Immature natural killer cell (primary cell): Measurements from ENCODE around the gene LHFPL2. TPM values are rescaled to one million over a fixed set of nuclear protein-coding genes. Genes with fewer than 3 reads are reported as not detected.

ENCODE experiments used
- DNase-seq, 3 donors: peaks; one replicate each; pipeline ENCODE4 v3.0.0; 2022; ENCODE audit warnings: mixed read lengths in 1 of 3
- H3K27ac Mint-ChIP-seq, 6 donors: one replicate each; pipeline ENCODE4 v1.8.0; 2020; ENCODE audit warnings: mixed read lengths in 6 of 6, mild to moderate bottlenecking in 5 of 6, inconsistent platforms in 4 of 6, moderate library complexity in 3 of 6
- H3K27me3 Mint-ChIP-seq, 3 donors: one replicate each; pipeline ENCODE4 v1.8.0; 2020 to 2021; ENCODE audit warnings: low read depth in 3 of 3, mild to moderate bottlenecking in 3 of 3, mixed read lengths in 3 of 3, moderate library complexity in 3 of 3, inconsistent platforms in 1 of 3
- H3K36me3 Mint-ChIP-seq, 3 donors: one replicate each; pipeline ENCODE4 v1.8.0; 2020; ENCODE audit warnings: mixed read lengths in 3 of 3, inconsistent platforms in 2 of 3, mild to moderate bottlenecking in 2 of 3
- H3K4me1 Mint-ChIP-seq, 2 donors: one replicate each; pipeline ENCODE4 v1.8.0; 2020; ENCODE audit warnings: inconsistent platforms in 2 of 2, mild to moderate bottlenecking in 2 of 2, mixed read lengths in 2 of 2, moderate library complexity in 1 of 2
- H3K4me3 Mint-ChIP-seq, 5 donors: one replicate each; pipeline ENCODE4 v1.8.0; 2020; ENCODE audit warnings: mild to moderate bottlenecking in 5 of 5, mixed read lengths in 5 of 5, inconsistent platforms in 3 of 5, moderate library complexity in 3 of 5
- H3K9me3 Mint-ChIP-seq, 6 donors: one replicate each; pipeline ENCODE4 v1.8.0; 2020; ENCODE audit warnings: mild to moderate bottlenecking in 6 of 6, mixed read lengths in 6 of 6, inconsistent platforms in 4 of 6, moderate library complexity in 3 of 6
- polyA plus RNA-seq, 3 donors: library from polyadenylated mRNA; unstranded; fragments of 300-500 nt; fragmentation: Illumina TruSeq; gene quantifications; one replicate each; pipeline ENCODE4 v1.2.3, GENCODE V29; 2021

Gene LHFPL2
- polyA plus RNA-seq, 3 donors from 2014 or later = 0.09 to 0.49 TPM; not detected in 1

- no peak for DNase-seq
- Mint-ChIP-seq H3K36me3 (no peaks in the 10 kb centered on the region), H3K4me3 (no peak overlapping the region), H3K27me3 (peaks cover 8 to 24% (median 16%) of the 10 kb centered on the region in 3 donors), H3K27ac (no peak overlapping the region), H3K4me1 (peaks cover 13 to 19% of the 10 kb centered on the region in 2 donors), H3K9me3 (no peaks in the 10 kb centered on the region)
Observed at GRCh38 chr5:78508186-78508765, 140.3 kb downstream of the LHFPL2 start.

- Mint-ChIP-seq H3K9me3 (no peaks in the 10 kb centered on the region), H3K4me3 (no peak overlapping the region), H3K4me1 (peaks cover 13 to 19% of the 10 kb centered on the region in 2 donors), H3K27me3 (peaks cover 8 to 20% (median 16%) of the 10 kb centered on the region in 3 donors), H3K27ac (no peak overlapping the region), H3K36me3 (no peaks in the 10 kb centered on the region)
- DNase-seq = no peak
Observed at GRCh38 chr5:78507531-78507930, 141.0 kb downstream of the LHFPL2 start.

- H3K4me1 Mint-ChIP-seq = peaks cover 13 to 19% of the 10 kb centered on the region in 2 donors
Observed at GRCh38 chr5:78506261-78507024, 142.1 kb downstream of the LHFPL2 start.

GRCh38 chr5:78505860-78506259 is 142.7 kb downstream of the LHFPL2 start:
- Mint-ChIP-seq H3K36me3 (no peaks in the 10 kb centered on the region), H3K4me3 (no peak overlapping the region), H3K27ac (no peak overlapping the region), H3K27me3 (peaks cover 5 to 17% (median 14%) of the 10 kb centered on the region in 3 donors), H3K4me1 (peaks cover 13 to 19% of the 10 kb centered on the region in 2 donors), H3K9me3 (no peaks in the 10 kb centered on the region)
- no peak for DNase-seq

More at GRCh38 chr5:78506261-78507024, 142.1 kb downstream of the LHFPL2 start:
- Mint-ChIP-seq H3K27ac (no peak overlapping the region), H3K4me3 (no peak overlapping the region), H3K36me3 (no peaks in the 10 kb centered on the region), H3K27me3 (peaks cover 8 to 17% (median 16%) of the 10 kb centered on the region in 3 donors), H3K9me3 (no peaks in the 10 kb centered on the region)
- no peak for DNase-seq

- H3K36me3 Mint-ChIP-seq = no peaks in the 10 kb centered on the region
- H3K4me3 Mint-ChIP-seq = no peak overlapping the region
- no peak overlapping the region for H3K27ac Mint-ChIP-seq
- no peak for DNase-seq
- peaks cover 9 to 10% of the 10 kb centered on the region in 2 donors for H3K4me1 Mint-ChIP-seq
- H3K27me3 Mint-ChIP-seq = peaks cover 8 to 26% (median 8%) of the 10 kb centered on the region in 3 donors
- no peaks in the 10 kb centered on the region for H3K9me3 Mint-ChIP-seq
Observed at GRCh38 chr5:78504704-78505677, 143.6 kb downstream of the LHFPL2 start.

- H3K4me3 Mint-ChIP-seq = no peak overlapping the region
- no peak for DNase-seq
- H3K4me1 Mint-ChIP-seq = peaks cover 1 to 2% of the 10 kb centered on the region in 2 donors
- no peak overlapping the region for H3K27ac Mint-ChIP-seq
- peaks cover 8 to 29% (median 8%) of the 10 kb centered on the region in 3 donors for H3K27me3 Mint-ChIP-seq
- H3K9me3 Mint-ChIP-seq = no peaks in the 10 kb centered on the region
- H3K36me3 Mint-ChIP-seq = no peaks in the 10 kb centered on the region
Observed at GRCh38 chr5:78503958-78504653, 144.5 kb downstream of the LHFPL2 start.

GRCh38 chr5:78501411-78502352 is 146.9 kb downstream of the LHFPL2 start:
- Mint-ChIP-seq H3K27me3 (peaks cover 6 to 33% (median 7%) of the 10 kb centered on the region in 3 donors), H3K27ac (no peak overlapping the region), H3K4me1 (no peaks in the 10 kb centered on the region), H3K36me3 (no peaks in the 10 kb centered on the region), H3K4me3 (no peak overlapping the region), H3K9me3 (no peaks in the 10 kb centered on the region)
- DNase-seq = no peak

- no peak for DNase-seq
- Mint-ChIP-seq H3K27ac (no peak overlapping the region), H3K9me3 (no peaks in the 10 kb centered on the region), H3K27me3 (peaks cover 6 to 33% (median 7%) of the 10 kb centered on the region in 3 donors), H3K36me3 (no peaks in the 10 kb centered on the region), H3K4me3 (no peak overlapping the region), H3K4me1 (no peaks in the 10 kb centered on the region)
Observed at GRCh38 chr5:78500871-78501270, 147.7 kb downstream of the LHFPL2 start.

- Mint-ChIP-seq H3K36me3 (no peaks in the 10 kb centered on the region), H3K27ac (no peak overlapping the region), H3K4me3 (no peak overlapping the region), H3K9me3 (no peaks in the 10 kb centered on the region), H3K4me1 (no peaks in the 10 kb centered on the region), H3K27me3 (peaks cover 5 to 35% (median 6%) of the 10 kb centered on the region in 3 donors)
- no peak for DNase-seq
Observed at GRCh38 chr5:78500028-78500427, 148.5 kb downstream of the LHFPL2 start.

- Mint-ChIP-seq H3K27me3 (peaks cover 5 to 35% (median 6%) of the 10 kb centered on the region in 3 donors), H3K4me3 (no peak overlapping the region), H3K36me3 (no peaks in the 10 kb centered on the region), H3K9me3 (no peaks in the 10 kb centered on the region), H3K4me1 (no peaks in the 10 kb centered on the region), H3K27ac (no peak overlapping the region)
- DNase-seq = no peak
Observed at GRCh38 chr5:78499485-78499884, 149.1 kb downstream of the LHFPL2 start.

GRCh38 chr5:78497573-78498533 is 150.7 kb downstream of the LHFPL2 start:
- Mint-ChIP-seq H3K27ac (no peak overlapping the region), H3K27me3 (peaks cover 5 to 35% (median 5%) of the 10 kb centered on the region in 3 donors)

More at GRCh38 chr5:78497573-78498533, 150.7 kb downstream of the LHFPL2 start:
- no peak for DNase-seq
- no peaks in the 10 kb centered on the region for H3K4me1 Mint-ChIP-seq
- no peaks in the 10 kb centered on the region for H3K36me3 Mint-ChIP-seq
- H3K4me3 Mint-ChIP-seq = no peak overlapping the region
- no peaks in the 10 kb centered on the region for H3K9me3 Mint-ChIP-seq
